ENCODE results near the gene SPATA18. TPM values are rescaled to one million over a fixed set of nuclear protein-coding genes. Genes with fewer than 3 reads are reported as not detected.

SPATA18 gene
- total and polyA plus RNA-seq, 2 experiments from 2014 or later: 2.7 to 7.8 TPM

GRCh38 chr4:52006887-52007286 is 44.2 kb upstream of the SPATA18 start:
- H3K36me3 ChIP-seq (replicated peaks; ENCODE audit: insufficient read depth, low read depth): no peaks in the 10 kb centered on the region
- H2AFZ ChIP-seq: no peak overlapping the region
- 89% methylated on average over 4 of the region's 4 CpGs for WGBS (ENCODE audit: low lambda C conversion rate, missing lambda C conversion rate)
- no peaks in the 10 kb centered on the region for H3K9me2 ChIP-seq (replicated peaks; ENCODE audit: insufficient read depth)
- H3K27me3 ChIP-seq: no peaks in the 10 kb centered on the region
- H3K4me3 ChIP-seq: no peak overlapping the region
- no peaks in the 10 kb centered on the region for H4K20me1 ChIP-seq (ENCODE audit: insufficient read depth, poor library complexity, severe bottlenecking)
- no peaks in the 10 kb centered on the region for H3K79me2 ChIP-seq
- TF ChIP-seq EZH2phosphoT487 (IDR thresholded peaks at IDR 0.05; ENCODE audit: low read depth, severe bottlenecking, unreplicated experiment) (no peak), EZH2 (IDR thresholded peaks at IDR 0.05; ENCODE audit: borderline replicate concordance) (no peak), CTCF (IDR thresholded peaks at IDR 0.05; ENCODE audit: poor library complexity) (no peak)
- no peaks in the 10 kb centered on the region for H3K9me3 ChIP-seq (ENCODE audit: low read depth)
- H3K27ac ChIP-seq: no peak overlapping the region
- no peak overlapping the region for H3K4me2 ChIP-seq
- H3K4me1 ChIP-seq (ENCODE audit: insufficient read depth): peaks cover 11% of the 10 kb centered on the region
- no peak for DNase-seq (ENCODE audit: low spot score)

GRCh38 chr4:52010986-52011385 is 40.1 kb upstream of the SPATA18 start:
- Histone ChIP-seq H3K9me2 (replicated peaks; ENCODE audit: insufficient read depth) (no peaks in the 10 kb centered on the region), H3K27me3 (no peaks in the 10 kb centered on the region), H3K79me2 (no peaks in the 10 kb centered on the region), H3K4me1 (ENCODE audit: insufficient read depth) (no peaks in the 10 kb centered on the region), H2AFZ (no peak overlapping the region), H3K4me2 (no peak overlapping the region), H3K9me3 (ENCODE audit: low read depth) (no peaks in the 10 kb centered on the region), H3K36me3 (replicated peaks; ENCODE audit: insufficient read depth, low read depth) (no peaks in the 10 kb centered on the region), H4K20me1 (ENCODE audit: insufficient read depth, poor library complexity, severe bottlenecking) (no peaks in the 10 kb centered on the region), H3K27ac (no peak overlapping the region), H3K4me3 (no peak overlapping the region)
- WGBS (ENCODE audit: low lambda C conversion rate, missing lambda C conversion rate): 86% methylated on average over 2 of the region's 2 CpGs
- TF ChIP-seq EZH2phosphoT487 (IDR thresholded peaks at IDR 0.05; ENCODE audit: low read depth, severe bottlenecking, unreplicated experiment) (no peak), EZH2 (IDR thresholded peaks at IDR 0.05; ENCODE audit: borderline replicate concordance) (no peak), CTCF (IDR thresholded peaks at IDR 0.05; ENCODE audit: poor library complexity) (no peak)
- DNase-seq (ENCODE audit: low spot score): no peak

GRCh38 chr4:52012651-52013050 is 38.5 kb upstream of the SPATA18 start:
- Histone ChIP-seq H4K20me1 (ENCODE audit: insufficient read depth, poor library complexity, severe bottlenecking) (no peaks in the 10 kb centered on the region), H3K9me3 (ENCODE audit: low read depth) (no peaks in the 10 kb centered on the region), H3K27ac (peak overlapping the region; percentile 21), H3K36me3 (replicated peaks; ENCODE audit: insufficient read depth, low read depth) (no peaks in the 10 kb centered on the region), H3K79me2 (no peaks in the 10 kb centered on the region), H3K4me1 (ENCODE audit: insufficient read depth) (no peaks in the 10 kb centered on the region), H3K4me2 (peak overlapping the region; percentile 29), H3K27me3 (no peaks in the 10 kb centered on the region), H2AFZ (no peak overlapping the region), H3K9me2 (replicated peaks; ENCODE audit: insufficient read depth) (no peaks in the 10 kb centered on the region), H3K4me3 (no peak overlapping the region)
- no peak for TF ChIP-seq EZH2 (IDR thresholded peaks at IDR 0.05; ENCODE audit: borderline replicate concordance)
- no peak for TF ChIP-seq EZH2phosphoT487 (IDR thresholded peaks at IDR 0.05; ENCODE audit: low read depth, severe bottlenecking, unreplicated experiment)
- TF ChIP-seq CTCF (IDR thresholded peaks at IDR 0.05; ENCODE audit: poor library complexity): no peak
- no peak for DNase-seq (ENCODE audit: low spot score)
- WGBS (ENCODE audit: low lambda C conversion rate, missing lambda C conversion rate): 83% methylated on average over 1 of the region's 1 CpG

GRCh38 chr4:52014903-52015302 is 36.2 kb upstream of the SPATA18 start:
- Histone ChIP-seq H3K79me2 (no peaks in the 10 kb centered on the region), H3K4me3 (no peak overlapping the region), H3K9me2 (replicated peaks; ENCODE audit: insufficient read depth) (no peaks in the 10 kb centered on the region), H2AFZ (no peak overlapping the region), H4K20me1 (ENCODE audit: insufficient read depth, poor library complexity, severe bottlenecking) (no peaks in the 10 kb centered on the region), H3K4me2 (no peak overlapping the region), H3K27me3 (no peaks in the 10 kb centered on the region), H3K36me3 (replicated peaks; ENCODE audit: insufficient read depth, low read depth) (no peaks in the 10 kb centered on the region), H3K27ac (no peak overlapping the region), H3K9me3 (ENCODE audit: low read depth) (no peaks in the 10 kb centered on the region), H3K4me1 (ENCODE audit: insufficient read depth) (peaks cover 4% of the 10 kb centered on the region)
- TF ChIP-seq EZH2phosphoT487 (IDR thresholded peaks at IDR 0.05; ENCODE audit: low read depth, severe bottlenecking, unreplicated experiment) (no peak), EZH2 (IDR thresholded peaks at IDR 0.05; ENCODE audit: borderline replicate concordance) (no peak), CTCF (IDR thresholded peaks at IDR 0.05; ENCODE audit: poor library complexity) (no peak)
- no peak for DNase-seq (ENCODE audit: low spot score)
- WGBS (ENCODE audit: low lambda C conversion rate, missing lambda C conversion rate): 67% methylated on average over 1 of the region's 1 CpG
